IPS DF 6.9 (cell line): Measurements from ENCODE around the gene DNAH8.
"Not testable (repeated sequence)": the region's sequence is repeated elsewhere in the genome, so short reads cannot be mapped to it uniquely, and the experiment has no call there.

Experiments
- DNase-seq: peaks from one replicate; pipeline ENCODE4 v3.0.0-alpha.2; 2013; ENCODE audit warnings: low read depth, low spot score
- H3K27ac ChIP-seq: one replicate; pipeline ENCODE4 v1.5.1; 2013; ENCODE audit warnings: low read length, control low read depth
- H3K27me3 ChIP-seq: 2 replicates; pipeline ENCODE4 v1.6.1; 2013; ENCODE audit warnings: mild to moderate bottlenecking, low read length; ENCODE audit not compliant: control insufficient read depth, insufficient read depth
- H3K36me3 ChIP-seq: 2 replicates; pipeline ENCODE4 v1.6.1; 2013; ENCODE audit warnings: low read length; ENCODE audit not compliant: control insufficient read depth, insufficient read depth
- H3K4me1 ChIP-seq: 2 replicates; pipeline ENCODE4 v1.6.1; 2013; ENCODE audit warnings: low read length; ENCODE audit not compliant: control insufficient read depth, insufficient read depth
- H3K4me3 ChIP-seq: 2 replicates; pipeline ENCODE4 v1.5.1; 2013; ENCODE audit warnings: mild to moderate bottlenecking, low read length
- H3K9me3 ChIP-seq: 2 replicates; pipeline ENCODE4 v1.6.1; 2013; ENCODE audit warnings: low read length, inconsistent platforms; ENCODE audit not compliant: control insufficient read depth, insufficient read depth
- WGBS: extraction: QIAGEN DNeasy Blood & Tissue Kit; methylation state at CpG from one replicate; pipeline ENCODE4 v1.1.7; 2013; ENCODE audit warnings: mixed read lengths, missing lambda C conversion rate; ENCODE audit not compliant: insufficient read length, insufficient coverage; 5-methylcytosine and 5-hydroxymethylcytosine counted together

Gene DNAH8

GRCh38 chr6:38699702-38700101 lies 15.4 kb upstream of the DNAH8 start:
- not testable (repeated sequence) for H3K4me3 ChIP-seq, H3K9me3 ChIP-seq, H3K27me3 ChIP-seq, H3K27ac ChIP-seq, H3K36me3 ChIP-seq, H3K4me1 ChIP-seq, DNase-seq
- no CpG with 5 or more reads among the region's 3 CpGs for WGBS

- WGBS: no CpG with 5 or more reads among the region's 3 CpGs
- no peaks in the 10 kb centered on the region for H3K27me3 ChIP-seq
- no peak overlapping the region for H3K4me3 ChIP-seq
- H3K36me3 ChIP-seq: no peaks in the 10 kb centered on the region
- no peaks in the 10 kb centered on the region for H3K4me1 ChIP-seq
- H3K27ac ChIP-seq: no peak overlapping the region
- DNase-seq: no peak
- H3K9me3 ChIP-seq: no peaks in the 10 kb centered on the region
Observed at GRCh38 chr6:38701551-38701950, 13.6 kb upstream of the DNAH8 start.

DNA sequence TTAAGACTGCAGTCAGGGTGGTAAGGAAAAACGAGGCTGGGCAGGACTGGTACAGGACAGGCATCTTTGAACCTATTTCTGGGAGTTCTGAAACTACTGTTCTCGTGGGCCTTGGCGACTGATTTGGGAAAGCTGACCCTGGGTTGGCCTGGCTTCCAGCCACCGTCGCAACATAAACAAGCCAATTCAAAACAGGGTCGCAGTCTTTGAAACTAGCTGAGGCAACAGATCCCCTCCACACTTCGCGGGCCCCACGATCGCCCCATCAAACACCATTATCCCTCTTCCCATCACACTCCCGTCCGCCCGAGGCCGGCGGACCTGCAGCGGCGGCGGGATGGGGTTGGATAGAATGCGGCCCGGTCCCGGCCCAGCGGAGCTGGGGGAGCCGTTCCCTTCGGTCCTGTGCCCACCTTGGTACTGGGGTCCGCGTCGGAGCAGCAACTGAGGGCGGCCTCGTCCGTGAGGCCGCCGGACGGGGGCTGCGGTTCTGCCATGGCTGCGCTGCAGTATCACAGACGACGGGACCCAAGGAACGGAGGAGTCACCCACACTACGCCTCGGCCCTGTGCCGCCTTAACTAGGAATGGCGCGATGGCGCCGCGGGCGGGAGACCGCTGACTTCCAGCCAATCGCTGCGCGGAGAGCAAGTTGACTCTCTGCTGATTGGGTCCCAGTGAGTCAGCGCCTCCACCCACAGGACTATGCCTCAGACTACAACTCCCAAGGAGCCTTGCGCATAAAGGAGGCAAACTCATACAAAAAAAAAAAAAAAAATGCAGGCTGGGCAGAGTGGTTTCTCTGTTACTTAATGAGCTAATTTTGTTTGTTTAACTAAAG lies 12.3 kb upstream of the DNAH8 start, which contains the start of gene GLO1:
TSS of gene GLO1 (minus strand) at position 588 of the 840 bp plus-strand sequence. CDS start at position 497, 91 bp downstream.
- no CpG with 5 or more reads among the region's 53 CpGs for WGBS
- Histone ChIP-seq H3K27me3 (no peaks in the 10 kb centered on the region), H3K4me3 (peak within 1 kb of the TSS; percentile 93), H3K4me1 (no peaks in the 10 kb centered on the region), H3K9me3 (no peaks in the 10 kb centered on the region), H3K36me3 (no peaks in the 10 kb centered on the region), H3K27ac (no peak within 1 kb of the TSS)
- peak; percentile 94 for DNase-seq

DNA sequence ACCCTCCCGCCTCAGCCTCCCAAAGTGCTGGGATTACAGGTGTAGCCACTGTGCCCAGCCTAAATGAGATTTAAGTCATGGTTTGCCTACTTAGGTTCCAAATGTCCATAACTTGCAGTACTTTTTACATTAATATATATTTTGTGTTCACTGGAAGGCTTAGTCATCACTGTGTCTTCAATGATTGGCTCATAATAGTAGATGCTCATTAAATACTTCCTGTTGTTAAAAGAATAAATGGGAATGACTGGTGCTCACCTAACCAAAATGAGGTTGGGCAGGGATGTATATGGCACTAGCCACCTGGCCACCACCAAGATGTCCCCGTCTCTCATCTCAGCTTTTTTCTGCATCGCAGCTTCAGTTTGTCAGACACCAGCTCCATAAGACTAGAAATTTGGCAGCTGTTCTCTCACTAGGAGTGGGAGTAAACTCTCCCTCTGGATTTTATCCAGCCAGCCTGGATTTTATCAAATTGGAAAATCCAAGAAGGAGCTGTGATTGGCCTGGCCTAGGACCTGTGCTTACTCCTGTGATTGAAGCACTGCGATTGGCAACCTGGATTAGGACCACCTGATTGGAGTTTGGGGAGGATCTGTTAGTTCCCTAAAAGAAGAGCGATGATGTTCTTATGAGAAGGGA lies 11.0 kb upstream of the DNAH8 start:
- DNase-seq: no peak
- no peaks in the 10 kb centered on the region for H3K36me3 ChIP-seq
- no CpG with 5 or more reads among the region's 5 CpGs for WGBS
- no peaks in the 10 kb centered on the region for H3K4me1 ChIP-seq
- H3K27me3 ChIP-seq: no peaks in the 10 kb centered on the region
- no peak overlapping the region for H3K27ac ChIP-seq
- no peak overlapping the region for H3K4me3 ChIP-seq
- no peaks in the 10 kb centered on the region for H3K9me3 ChIP-seq

DNA sequence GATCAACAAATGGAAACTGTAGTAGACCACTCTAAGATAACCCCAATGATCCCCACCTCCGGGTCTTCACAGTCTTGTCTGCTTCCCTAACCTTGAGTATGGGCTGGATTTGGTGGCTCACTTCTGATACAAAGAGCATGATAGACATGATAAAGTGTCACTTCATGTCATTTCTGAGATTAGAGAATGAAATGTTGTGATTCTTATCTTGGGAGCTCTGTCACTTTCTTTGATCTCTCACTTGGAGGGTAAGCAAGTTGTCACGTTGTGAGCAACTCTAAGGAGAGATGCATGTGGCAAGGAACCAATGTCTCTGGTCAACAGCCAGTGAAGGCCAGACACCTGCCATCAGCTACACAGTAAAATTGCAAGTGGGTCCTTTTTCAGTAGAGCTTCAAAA lies 9.2 kb upstream of the DNAH8 start:
- Histone ChIP-seq H3K4me3 (no peak overlapping the region), H3K9me3 (no peaks in the 10 kb centered on the region; the same call in 1 of the 2 replicates), H3K27ac (no peak overlapping the region), H3K36me3 (no peaks in the 10 kb centered on the region), H3K4me1 (no peaks in the 10 kb centered on the region), H3K27me3 (no peaks in the 10 kb centered on the region)
- DNase-seq: no peak
- WGBS: no CpG with 5 or more reads among the region's 2 CpGs

DNA sequence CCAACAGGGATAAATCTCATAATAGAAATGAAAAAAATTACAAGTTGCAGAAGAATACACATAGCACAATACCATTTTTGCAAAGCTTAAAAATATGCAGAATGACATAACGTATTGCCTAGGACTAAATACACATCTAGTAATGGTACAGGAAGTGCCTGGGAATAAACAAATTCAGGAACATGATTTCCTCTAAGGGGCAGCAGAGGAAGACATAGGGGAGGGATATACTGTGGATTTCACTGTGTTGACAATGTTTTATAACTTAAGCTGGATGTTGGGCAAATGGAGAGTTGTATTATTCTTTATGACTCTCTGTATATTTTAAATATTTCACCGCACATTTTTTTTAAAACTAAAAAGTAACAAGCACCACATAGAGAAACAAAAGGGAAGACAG lies 6.6 kb upstream of the DNAH8 start:
- Histone ChIP-seq H3K4me1 (no peaks in the 10 kb centered on the region), H3K36me3 (no peaks in the 10 kb centered on the region), H3K27me3 (no peaks in the 10 kb centered on the region; the same call in 1 of the 2 replicates), H3K4me3 (no peak overlapping the region), H3K9me3 (no peaks in the 10 kb centered on the region; the same call in 1 of the 2 replicates), H3K27ac (no peak overlapping the region)
- WGBS: no CpG with 5 or more reads among the region's 2 CpGs
- DNase-seq: no peak

DNA sequence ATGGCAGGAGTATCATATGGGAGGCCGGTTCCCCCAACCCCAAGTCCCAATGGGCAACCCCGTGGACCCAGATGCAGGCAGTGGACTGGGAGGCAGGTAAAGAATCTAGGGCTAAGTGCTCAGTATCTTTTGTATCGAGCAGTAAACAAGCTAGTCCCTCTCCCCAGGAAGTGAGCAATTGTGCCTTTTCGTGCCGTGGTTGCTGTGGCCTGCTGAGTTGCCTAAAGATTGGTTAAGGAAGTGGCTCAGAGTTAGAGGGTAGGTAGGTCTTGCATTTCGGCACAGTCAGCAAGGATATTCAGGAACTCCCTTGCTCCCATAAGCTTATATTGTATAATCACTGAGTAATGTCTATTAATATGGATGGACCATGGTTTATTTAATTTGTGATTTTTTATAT lies 1.3 kb upstream of the DNAH8 start:
- H3K36me3 ChIP-seq: no peaks in the 10 kb centered on the region
- H3K4me1 ChIP-seq: no peaks in the 10 kb centered on the region
- H3K27me3 ChIP-seq: peaks cover 20% of the 10 kb centered on the region
- no peak for DNase-seq
- no CpG with 5 or more reads among the region's 6 CpGs for WGBS
- no peak overlapping the region for H3K4me3 ChIP-seq
- no peak overlapping the region for H3K27ac ChIP-seq
- H3K9me3 ChIP-seq: no peaks in the 10 kb centered on the region; the same call in 1 of the 2 replicates

- no peak for DNase-seq
- Histone ChIP-seq H3K9me3 (no peaks in the 10 kb centered on the region; the same call in 1 of the 2 replicates), H3K4me1 (no peaks in the 10 kb centered on the region), H3K4me3 (no peak overlapping the region), H3K36me3 (no peaks in the 10 kb centered on the region), H3K27me3 (peaks cover 20% of the 10 kb centered on the region), H3K27ac (no peak overlapping the region)
- WGBS: no CpG with 5 or more reads among the region's 4 CpGs
Observed at GRCh38 chr6:38714239-38715015, 684 bp upstream of the DNAH8 start.

DNA sequence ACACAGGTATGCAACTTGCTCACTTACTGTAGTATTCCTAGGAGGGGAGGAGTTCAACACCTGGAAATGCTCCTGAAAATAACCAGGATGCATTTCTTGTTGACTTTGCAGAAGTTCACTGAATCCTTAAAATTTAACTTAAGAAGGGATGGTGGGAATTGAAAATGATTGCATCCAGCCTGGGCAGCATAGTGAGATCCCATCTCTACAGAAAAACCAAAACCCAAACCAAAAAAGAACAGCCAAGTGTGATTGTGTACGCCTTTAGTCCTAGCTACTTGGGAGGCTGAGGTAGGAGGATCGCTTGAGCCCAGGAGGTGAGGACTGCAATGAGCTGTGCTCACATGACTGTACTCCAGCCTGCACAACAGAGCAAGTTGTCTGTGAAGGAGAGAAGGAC lies 1.7 kb downstream of the DNAH8 start:
- Histone ChIP-seq H3K36me3 (no peaks in the 10 kb centered on the region), H3K27ac (no peak overlapping the region), H3K4me3 (no peak overlapping the region), H3K9me3 (no peaks in the 10 kb centered on the region), H3K4me1 (no peaks in the 10 kb centered on the region), H3K27me3 (peaks cover 20% of the 10 kb centered on the region)
- no peak for DNase-seq
- no CpG with 5 or more reads among the region's 2 CpGs for WGBS

DNA sequence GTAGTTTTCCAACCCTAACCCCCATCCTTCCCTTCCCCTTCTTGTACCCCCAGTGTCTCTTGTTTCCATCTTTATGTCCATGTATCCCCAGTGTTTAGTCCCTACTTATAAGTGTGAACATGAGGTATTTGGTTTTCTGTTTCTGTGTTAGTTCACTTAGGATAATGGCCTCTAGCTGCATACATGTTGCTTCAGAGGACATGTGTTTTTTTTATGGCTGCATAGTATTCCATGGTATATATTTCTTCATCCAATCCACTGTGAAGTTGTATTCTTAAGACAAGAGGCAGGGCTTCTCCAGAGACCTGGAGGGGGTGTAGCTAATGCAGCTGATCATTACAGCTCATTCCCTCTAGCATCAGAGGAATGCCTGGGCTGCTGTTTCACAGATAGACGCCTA lies 4.2 kb downstream of the DNAH8 start:
- DNase-seq: no peak
- H3K9me3 ChIP-seq: no peaks in the 10 kb centered on the region
- no peaks in the 10 kb centered on the region for H3K4me1 ChIP-seq
- no CpG with 5 or more reads among the region's 1 CpG for WGBS
- H3K27ac ChIP-seq: no peak overlapping the region
- H3K36me3 ChIP-seq: no peaks in the 10 kb centered on the region
- H3K27me3 ChIP-seq: peaks cover 15% of the 10 kb centered on the region
- no peak overlapping the region for H3K4me3 ChIP-seq
